H1 (cell line): Measurements from ENCODE around the gene CTPS2. TPM values are rescaled to one million over a fixed set of nuclear protein-coding genes. Genes with fewer than 3 reads are reported as not detected.

Experiments
- CTCF ChIA-PET: fragments of 300-600 bp; sonication (Branson Sonifier 250); formaldehyde crosslinking; loops from one replicate; lab custom pipeline; 2021; ENCODE audit not compliant: partially characterized antibody; lab: Charles Lee
- POLR2A ChIA-PET: fragments of 300-600 bp; sonication (Branson Sonifier 250); formaldehyde crosslinking; loops from one replicate; lab custom pipeline; 2021; ENCODE audit warnings: inconsistent platforms; ENCODE audit not compliant: partially characterized antibody; lab: Charles Lee
- DNase-seq, 2 experiments: peaks; one replicate each; pipeline versions ENCODE4 v3.0.0 to v3.0.0-alpha.2; 2010 to 2022; ENCODE audit warnings: low spot score in 2 of 2, low read depth in 1 of 2, mixed read lengths in 1 of 2
- FAIRE-seq: peaks from 2 replicates; lab custom pipeline; 2011; peaks lifted over from hg19 to GRCh38; lab: Jason Lieb, UNC
- H2AFZ ChIP-seq: 2 replicates; pipeline ENCODE4 v1.8.1; 2012; ENCODE audit warnings: low read length, inconsistent platforms
- H2AK5ac ChIP-seq: 2 replicates; pipeline ENCODE4 v1.6.1; 2013; ENCODE audit warnings: low read depth, low read length
- H2BK120ac ChIP-seq: replicated peaks from 2 replicates; pipeline ENCODE3; 2013; ENCODE audit warnings: low read depth, low read length, inconsistent platforms
- H2BK12ac ChIP-seq: 2 replicates; pipeline ENCODE4 v1.6.1; 2013; ENCODE audit warnings: low read depth, low read length
- H2BK15ac ChIP-seq: 2 replicates; pipeline ENCODE4 v1.6.1; 2013; ENCODE audit warnings: low read length
- H2BK20ac ChIP-seq: 2 replicates; pipeline ENCODE4 v1.6.1; 2013; ENCODE audit warnings: low read length
- H2BK5ac ChIP-seq: 2 replicates; pipeline ENCODE4 v1.6.1; 2013; ENCODE audit warnings: low read depth, low read length
- H3K14ac ChIP-seq: 2 replicates; pipeline ENCODE4 v1.6.1; 2013; ENCODE audit warnings: inconsistent platforms; ENCODE audit not compliant: insufficient read length
- H3K18ac ChIP-seq: 2 replicates; pipeline ENCODE4 v1.6.1; 2013; ENCODE audit warnings: low read length; ENCODE audit errors: extremely low read depth
- H3K23ac ChIP-seq: 2 replicates; pipeline ENCODE4 v1.6.1; 2013; ENCODE audit warnings: inconsistent platforms; ENCODE audit not compliant: insufficient read length
- H3K23me2 ChIP-seq: 2 replicates; pipeline ENCODE4 v1.6.1; 2013; ENCODE audit warnings: low read depth, low read length
- H3K27ac ChIP-seq: 2 replicates; pipeline ENCODE4 v1.6.1; 2011; ENCODE audit warnings: low read depth, low read length, inconsistent platforms
- H3K27me3 ChIP-seq, 4 experiments: replicated peaks in 1 of 4; 1 replicate in 1 of 4; 2 replicates in 3 of 4; pipeline versions ENCODE4 v1.6.1 to v1.8.1; 2011 to 2013; ENCODE audit warnings: low read length in 3 of 4, mild to moderate bottlenecking in 3 of 4, inconsistent platforms in 2 of 4, mixed read lengths in 2 of 4, moderate library complexity in 1 of 4; ENCODE audit not compliant: control insufficient read depth in 3 of 4, insufficient read depth in 3 of 4; ENCODE audit errors: extremely low read depth in 1 of 4
- H3K36me3 ChIP-seq, 4 experiments: 2 replicates each; pipeline versions ENCODE4 v1.6.1 to v1.8.1; 2011 to 2013; ENCODE audit warnings: mild to moderate bottlenecking in 4 of 4, low read length in 3 of 4, moderate library complexity in 2 of 4, control low read depth in 1 of 4, inconsistent platforms in 1 of 4; ENCODE audit not compliant: insufficient read depth in 4 of 4, control insufficient read depth in 2 of 4
- H3K4ac ChIP-seq: replicated peaks from 2 replicates; pipeline ENCODE3; 2013; ENCODE audit warnings: low read length, low read depth, mixed read lengths, inconsistent platforms; ENCODE audit not compliant: insufficient read length
- H3K4me1 ChIP-seq, 4 experiments: replicated peaks in 1 of 4; 1 replicate in 1 of 4; 2 replicates in 3 of 4; pipeline versions ENCODE4 v1.6.1 to v1.8.1; 2011 to 2013; ENCODE audit warnings: low read length in 3 of 4, inconsistent platforms in 2 of 4, mixed read lengths in 1 of 4; ENCODE audit not compliant: insufficient read depth in 4 of 4, control insufficient read depth in 3 of 4
- H3K4me2 ChIP-seq, 2 experiments: 2 replicates each; pipeline versions ENCODE4 v1.6.1 to v1.8.1; 2011 to 2013; ENCODE audit warnings: low read depth in 2 of 2, low read length in 2 of 2, control low read depth in 1 of 2, inconsistent platforms in 1 of 2, mild to moderate bottlenecking in 1 of 2; ENCODE audit not compliant: insufficient read depth in 1 of 2
- H3K4me3 ChIP-seq, 4 experiments: fragments of 200-600, 300-600 bp in 1 of 4; sonication (generic), shearing (Covaris generic), sonication (Bioruptor Twin) in 1 of 4; 2 replicates each; pipeline versions ENCODE4 v1.5.1 to v1.8.1; 2011 to 2016; ENCODE audit warnings: low read length in 4 of 4, low read depth in 3 of 4, control low read depth in 2 of 4, inconsistent platforms in 2 of 4, mild to moderate bottlenecking in 2 of 4, mixed read lengths in 1 of 4, moderate library complexity in 1 of 4; ENCODE audit not compliant: insufficient read depth in 2 of 4; ENCODE audit errors: extremely low read depth in 1 of 4
- H3K56ac ChIP-seq: replicated peaks from 2 replicates; pipeline ENCODE3; 2013; ENCODE audit warnings: low read depth, mild to moderate bottlenecking, mixed read lengths, low read length, inconsistent platforms; ENCODE audit not compliant: insufficient read length
- H3K79me1 ChIP-seq: 2 replicates; pipeline ENCODE4 v1.6.1; 2013; ENCODE audit warnings: low read depth, low read length, control low read depth
- H3K79me2 ChIP-seq, 2 experiments: 2 replicates each; pipeline versions ENCODE4 v1.6.1 to v1.8.1; 2012 to 2013; ENCODE audit warnings: low read length in 2 of 2, mild to moderate bottlenecking in 2 of 2, inconsistent platforms in 1 of 2; ENCODE audit not compliant: insufficient read depth in 2 of 2, control insufficient read depth in 1 of 2
- H3K9ac ChIP-seq, 4 experiments: replicated peaks in 1 of 4; 1 replicate in 1 of 4; 2 replicates in 3 of 4; pipeline versions ENCODE4 v1.6.1 to v1.8.1; 2011 to 2013; ENCODE audit warnings: low read depth in 3 of 4, low read length in 3 of 4, control low read depth in 2 of 4, mild to moderate bottlenecking in 2 of 4, moderate library complexity in 2 of 4, inconsistent platforms in 1 of 4; ENCODE audit errors: extremely low read depth in 1 of 4
- H3K9me3 ChIP-seq, 2 experiments: 2 replicates each; pipeline versions ENCODE4 v1.6.1 to v1.8.1; 2012 to 2013; ENCODE audit warnings: mild to moderate bottlenecking in 2 of 2, moderate library complexity in 2 of 2, control low read depth in 1 of 2, inconsistent platforms in 1 of 2, low read depth in 1 of 2, low read length in 1 of 2, mixed read lengths in 1 of 2; ENCODE audit not compliant: insufficient read depth in 2 of 2
- H4K20me1 ChIP-seq, 2 experiments: replicated peaks in 1 of 2; 2 replicates each; pipeline versions ENCODE3 to v1.8.1; 2011 to 2013; ENCODE audit warnings: inconsistent platforms in 2 of 2, low read length in 2 of 2, mild to moderate bottlenecking in 1 of 2; ENCODE audit not compliant: insufficient read depth in 2 of 2, control insufficient read depth in 1 of 2
- H4K5ac ChIP-seq: 2 replicates; pipeline ENCODE4 v1.6.1; 2013; ENCODE audit warnings: low read length, low read depth, mixed read lengths, inconsistent platforms; ENCODE audit not compliant: insufficient read length
- H4K8ac ChIP-seq: 2 replicates; pipeline ENCODE4 v1.8.0; 2013; ENCODE audit warnings: mild to moderate bottlenecking, moderate library complexity, low read length, inconsistent platforms; ENCODE audit not compliant: insufficient read depth; ENCODE audit errors: extremely low read depth
- H4K91ac ChIP-seq: replicated peaks from 2 replicates; pipeline ENCODE3; 2013; ENCODE audit warnings: low read length, mixed read lengths, inconsistent platforms; ENCODE audit not compliant: insufficient read length
- ASH2L ChIP-seq: fragments of 200-600, 300-600 bp; sonication (generic); IDR thresholded peaks from one replicate; pipeline ENCODE4 v1.7.1; 2017; ENCODE audit warnings: low read length
- EP300 ChIP-seq, 2 experiments: IDR thresholded peaks; 1 replicate in 1 of 2; 2 replicates in 1 of 2; pipeline ENCODE4 v1.6.1; 2011 to 2012; ENCODE audit warnings: low read depth in 2 of 2, low read length in 2 of 2, mild to moderate bottlenecking in 2 of 2, borderline replicate concordance in 1 of 2, inconsistent platforms in 1 of 2, moderate library complexity in 1 of 2
- GABPA ChIP-seq: IDR thresholded peaks from 2 replicates; pipeline ENCODE4 v1.6.1; 2011; ENCODE audit warnings: mild to moderate bottlenecking, low read length, moderate library complexity, borderline replicate concordance; ENCODE audit not compliant: insufficient read depth
- KDM5A ChIP-seq: fragments of 200-600 bp; IDR thresholded peaks from 2 replicates; pipeline ENCODE4 v1.7.1; 2012; ENCODE audit warnings: mild to moderate bottlenecking, low read length, inconsistent platforms, mixed read lengths
- MAFK ChIP-seq: IDR thresholded peaks from 2 replicates; pipeline ENCODE4 v1.6.1; 2012; ENCODE audit warnings: low read depth, mild to moderate bottlenecking, improper control_type of control experiment, low read length
- POU5F1 ChIP-seq: IDR thresholded peaks from 2 replicates; pipeline ENCODE4 v1.6.1; 2011; ENCODE audit warnings: low read depth, mild to moderate bottlenecking, low read length, moderate library complexity
- RAD21 ChIP-seq, 2 experiments: IDR thresholded peaks in 1 of 2; conservative IDR thresholded peaks in 1 of 2; 2 replicates each; pipeline ENCODE4 v1.6.1; 2011; ENCODE audit warnings: low read depth in 2 of 2, low read length in 2 of 2, improper control_type of control experiment in 1 of 2, inconsistent platforms in 1 of 2, mild to moderate bottlenecking in 1 of 2, moderate library complexity in 1 of 2
- SIRT6 ChIP-seq: IDR thresholded peaks from one replicate; pipeline ENCODE4 v1.7.1; 2012; ENCODE audit warnings: low read length, inconsistent platforms
- SP2 ChIP-seq: IDR thresholded peaks from 2 replicates; pipeline ENCODE4 v1.6.1; 2012; ENCODE audit warnings: mild to moderate bottlenecking, low read length, inconsistent platforms
- SRF ChIP-seq: IDR thresholded peaks from 2 replicates; pipeline ENCODE4 v1.6.1; 2011; ENCODE audit warnings: mild to moderate bottlenecking, low read depth, low read length, moderate library complexity
- SUZ12 ChIP-seq: fragments of 200-600 bp; sonication (generic); IDR thresholded peaks from 2 replicates; pipeline ENCODE4 v1.6.1; 2012; ENCODE audit warnings: mild to moderate bottlenecking, inconsistent platforms, low read length, moderate library complexity, mixed read lengths
- TAF1 ChIP-seq: IDR thresholded peaks from 2 replicates; pipeline ENCODE4 v1.6.1; 2011; ENCODE audit warnings: mild to moderate bottlenecking, low read depth, low read length
- WGBS, 2 experiments: shearing (Covaris generic) in 1 of 2; methylation state at CpG; one replicate each; pipeline versions ENCODE4 v1.1.6 to v1.1.7; 2013 to 2015; ENCODE audit warnings: low lambda C conversion rate in 2 of 2, mixed read lengths in 2 of 2, inconsistent platforms in 1 of 2, low coverage in 1 of 2, missing lambda C conversion rate in 1 of 2; ENCODE audit not compliant: insufficient replicate concordance in 2 of 2, insufficient coverage in 1 of 2, insufficient read length in 1 of 2; ENCODE audit errors: extremely low coverage in 1 of 2, missing lambda C conversion rate in 1 of 2; 5-methylcytosine and 5-hydroxymethylcytosine counted together
- polyA plus RNA-seq, 7 experiments: library from polyadenylated mRNA; depleted of rRNA in 3 of 7; stranded (reverse) in 5 of 7; unstranded in 2 of 7; fragments of >200 nt in 5 of 7; fragments of 200-250 nt in 2 of 7; gene quantifications; 1 replicate in 5 of 7; 2 replicates in 1 of 7; 4 replicates in 1 of 7; pipeline versions ENCODE4 v1.2.1 to v1.2.3, GENCODE V29; 2011 to 2013; ENCODE audit warnings: missing spikeins in 2 of 7, mixed read lengths in 2 of 7
- total RNA-seq: library from RNA; stranded (reverse); fragmentation: NEBNext Ultra II Directional; extraction: Animal tissue kit (Norgen Biotek cat#: 25700); gene quantifications from 2 replicates; pipeline ENCODE4 v1.2.1, GENCODE V29; 2021
- TF ChIP-seq, protein P1 (sequence below): IDR thresholded peaks from 2 replicates; pipeline ENCODE4 v1.6.1; 2011; ENCODE audit warnings: low read depth, mild to moderate bottlenecking, low read length; ENCODE audit not compliant: insufficient read depth

CTPS2 gene
- total and polyA plus RNA-seq, 2 of the 8 experiments (the other 6 are each of a cell fraction or from before 2014, with no cell fraction given): 17.1 to 34.0 TPM

DNA sequence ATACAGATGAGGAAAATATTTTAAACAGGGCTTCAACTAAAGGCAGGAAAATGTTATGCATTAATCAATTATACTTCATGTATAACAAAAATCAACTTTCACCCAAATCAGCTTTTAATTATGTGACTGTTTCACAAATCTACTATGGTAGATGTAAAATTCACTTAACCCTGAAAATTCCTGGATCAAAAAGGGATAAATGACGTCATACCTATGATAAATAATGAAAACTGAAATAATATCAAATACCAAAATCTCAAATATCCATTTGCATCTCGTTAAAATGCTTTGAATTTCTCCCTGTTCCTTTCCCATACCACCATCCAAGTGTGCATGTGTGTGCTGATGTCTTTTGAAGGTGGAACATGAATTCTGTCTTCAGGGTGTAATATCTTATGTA lies 51.0 kb downstream of the CTPS2 start:
- no peak overlapping the region for H2BK5ac ChIP-seq
- H3K56ac ChIP-seq: no peak overlapping the region
- no peaks in the 10 kb centered on the region for H4K20me1 ChIP-seq
- ChIA-PET POLR2A (no interaction called here), CTCF (interaction anchor here (1.1 kb wide), 1 partner anchor 10 kb away, joined by 3 read pairs; no protein-coding TSS in a partner anchor)
- no peak overlapping the region for H3K14ac ChIP-seq
- no peaks in the 10 kb centered on the region for H3K79me2 ChIP-seq
- H3K4me1 ChIP-seq: peaks cover 0 to 7% (median 0%) of the 10 kb centered on the region in 4 experiments; a peak in 1 of 7 replicates
- no peak overlapping the region for H3K9ac ChIP-seq
- FAIRE-seq (no peak), DNase-seq (no peak)
- H4K91ac ChIP-seq: no peak overlapping the region
- H3K23me2 ChIP-seq: no peaks in the 10 kb centered on the region
- H2BK20ac ChIP-seq: no peak overlapping the region
- H3K4ac ChIP-seq: no peak overlapping the region
- 94% methylated on average over 2 of the region's 2 CpGs; no CpG with 5 or more reads in 1 of the 2 experiments for WGBS, 2 experiments
- no peak overlapping the region for H3K4me3 ChIP-seq
- no peaks in the 10 kb centered on the region for H3K9me3 ChIP-seq
- H2BK12ac ChIP-seq: no peak overlapping the region
- no peak overlapping the region for H3K18ac ChIP-seq
- no peak overlapping the region for H2BK120ac ChIP-seq
- H3K4me2 ChIP-seq: no peak overlapping the region
- no peak overlapping the region for H4K8ac ChIP-seq
- H3K36me3 ChIP-seq: peaks cover 0 to 17% (median 0%) of the 10 kb centered on the region in 4 experiments; a peak in 3 of 8 replicates
- H2BK15ac ChIP-seq: no peak overlapping the region
- H2AK5ac ChIP-seq: no peak overlapping the region
- no peak overlapping the region for H3K27ac ChIP-seq
- no peaks in the 10 kb centered on the region for H3K27me3 ChIP-seq
- H4K5ac ChIP-seq: no peak overlapping the region
- H3K79me1 ChIP-seq: no peaks in the 10 kb centered on the region
- H3K23ac ChIP-seq: no peak overlapping the region
- H2AFZ ChIP-seq: no peak overlapping the region
- no peak for TF ChIP-seq POU5F1
- TF ChIP-seq GABPA: no peak
- TF ChIP-seq ASH2L: no peak
- TF ChIP-seq SRF: no peak
- no peak for TF ChIP-seq TAF1
- TF ChIP-seq SIRT6: no peak
- no peak for TF ChIP-seq RAD21 (IDR thresholded peaks at IDR 0.05 in 1 of 2, conservative IDR thresholded peaks at IDR 0.05 in 1 of 2; ENCODE audit: low read depth in 2 of 2, low read length in 2 of 2)
- TF ChIP-seq, protein P1, sequence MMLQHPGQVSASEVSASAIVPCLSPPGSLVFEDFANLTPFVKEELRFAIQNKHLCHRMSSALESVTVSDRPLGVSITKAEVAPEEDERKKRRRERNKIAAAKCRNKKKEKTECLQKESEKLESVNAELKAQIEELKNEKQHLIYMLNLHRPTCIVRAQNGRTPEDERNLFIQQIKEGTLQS: no peak
- TF ChIP-seq KDM5A: no peak
- TF ChIP-seq MAFK: no peak
- no peak for TF ChIP-seq EP300 (IDR thresholded peaks at IDR 0.05; ENCODE audit: borderline replicate concordance in 1 of 2, low read depth in 2 of 2, low read length in 2 of 2)
- no peak for TF ChIP-seq SP2
- TF ChIP-seq SUZ12: no peak
